Activated B cell treated with CpG ODN at 0.5 μM for 24 hours (primary cell): Measurements from ENCODE around the gene PAGE1. TPM values are rescaled to one million over a fixed set of nuclear protein-coding genes. Genes with fewer than 3 reads are reported as not detected.
"Not testable (repeated sequence)": the region's sequence is repeated elsewhere in the genome, so short reads cannot be mapped to it uniquely, and the experiment has no call there.

Experiments used
- ATAC-seq: fragments of 200-7000 bp; cut with Tn5 transposase; one replicate; pipeline ENCODE4 v1.10.0; 2021; ENCODE audit warnings: low read depth, mild to moderate bottlenecking, moderate library complexity
- CTCF ChIA-PET: fragments of 350-600 bp; sonication (Branson Sonifier 250); formaldehyde crosslinking; loops from one replicate; lab custom pipeline; 2021; ENCODE audit warnings: antibody characterized with exemption; lab: Charles Lee
- POLR2A ChIA-PET: fragments of 350-600 bp; sonication (Branson Sonifier 250); formaldehyde crosslinking; loops from one replicate; lab custom pipeline; 2021; ENCODE audit warnings: antibody characterized with exemption; lab: Charles Lee
- DNase-seq: peaks from one replicate; pipeline ENCODE4 v3.0.0; 2022
- H3K27ac Mint-ChIP-seq: one replicate; pipeline ENCODE4 v1.8.0; 2020; ENCODE audit warnings: mixed read lengths
- H3K27me3 Mint-ChIP-seq: one replicate; pipeline ENCODE4 v1.8.0; 2021; ENCODE audit warnings: mixed read lengths
- H3K36me3 Mint-ChIP-seq: one replicate; pipeline ENCODE4 v1.8.0; 2021; ENCODE audit warnings: low read depth, mixed read lengths
- H3K4me1 Mint-ChIP-seq: one replicate; pipeline ENCODE4 v1.8.0; 2021; ENCODE audit warnings: mixed read lengths
- H3K4me3 Mint-ChIP-seq: one replicate; pipeline ENCODE4 v1.8.0; 2020; ENCODE audit warnings: mild to moderate bottlenecking, mixed read lengths
- H3K9me3 Mint-ChIP-seq: one replicate; pipeline ENCODE4 v1.8.0; 2020; ENCODE audit warnings: mixed read lengths
- CTCF ChIP-seq: fragments of 200-600 bp; IDR thresholded peaks from one replicate; pipeline ENCODE4 v1.8.0; 2022; ENCODE audit warnings: antibody characterized with exemption, mild to moderate bottlenecking
- intact Hi-C: fragments of 100-400 bp; cut with micrococcal nuclease; formaldehyde crosslinking; loops from one replicate; pipeline ENCODE4 v1.15.1; 2024
- total RNA-seq: library from RNA; stranded (reverse); gene quantifications from 2 replicates; pipeline ENCODE4 v1.2.3, GENCODE V29; 2022

The PAGE1 gene
- total RNA-seq = not detected in 2 replicates

- TF ChIP-seq CTCF = no peak
- Mint-ChIP-seq H3K9me3 (no peaks in the 10 kb centered on the region), H3K27ac (no peak within 1 kb of the TSS), H3K27me3 (no peaks in the 10 kb centered on the region), H3K36me3 (no peaks in the 10 kb centered on the region), H3K4me3 (no peak within 1 kb of the TSS), H3K4me1 (no peaks in the 10 kb centered on the region)
- DNase-seq (no peak), ATAC-seq (no peak)
- CTCF ChIA-PET = no interaction called here
- POLR2A ChIA-PET = no interaction called here
- intact Hi-C loops = no loop called here
Measured at GRCh38 chrX:49695276-49696180, at the start of gene PAGE1. Gene PAGE1, minus strand, starts transcription at chrX:49695984. Its CDS starts 1,214 bp downstream, at chrX:49694770.

- CTCF ChIA-PET, H3K4me3 Mint-ChIP-seq, H3K27me3 Mint-ChIP-seq, intact Hi-C loops, H3K36me3 Mint-ChIP-seq, H3K9me3 Mint-ChIP-seq, ATAC-seq, H3K27ac Mint-ChIP-seq, H3K4me1 Mint-ChIP-seq, POLR2A ChIA-PET, DNase-seq: not testable (repeated sequence)
Measured at GRCh38 chrX:49741501-49741900, 45.7 kb upstream of the PAGE1 start.

- ATAC-seq (no peak), DNase-seq (no peak)
- intact Hi-C loops = no loop called here
- no peak overlapping the region for H3K27ac Mint-ChIP-seq
- CTCF ChIA-PET = no interaction called here
- POLR2A ChIA-PET = no interaction called here
- no peak for TF ChIP-seq CTCF
- no peak overlapping the region for H3K4me3 Mint-ChIP-seq
- H3K4me1 Mint-ChIP-seq = no peaks in the 10 kb centered on the region
- no peaks in the 10 kb centered on the region for H3K9me3 Mint-ChIP-seq
- peaks cover 1% of the 10 kb centered on the region for H3K27me3 Mint-ChIP-seq
- H3K36me3 Mint-ChIP-seq = no peaks in the 10 kb centered on the region
Measured at GRCh38 chrX:49727847-49728246, 32.1 kb upstream of the PAGE1 start.

- Mint-ChIP-seq H3K4me1 (no peaks in the 10 kb centered on the region), H3K27ac (no peak overlapping the region), H3K4me3 (no peak overlapping the region), H3K9me3 (no peaks in the 10 kb centered on the region), H3K36me3 (no peaks in the 10 kb centered on the region), H3K27me3 (peaks cover 1% of the 10 kb centered on the region)
- CTCF ChIA-PET = no interaction called here
- DNase-seq = no peak
- intact Hi-C loops = no loop called here
- TF ChIP-seq CTCF = no peak
- POLR2A ChIA-PET = no interaction called here
- no peak for ATAC-seq
Measured at GRCh38 chrX:49726966-49727365, 31.2 kb upstream of the PAGE1 start.

GRCh38 chrX:49725923-49726904, 30.4 kb upstream of the PAGE1 start:
- POLR2A ChIA-PET = no interaction called here
- Mint-ChIP-seq H3K4me1 (no peaks in the 10 kb centered on the region), H3K4me3 (no peak overlapping the region), H3K36me3 (no peaks in the 10 kb centered on the region), H3K27ac (no peak overlapping the region), H3K27me3 (peaks cover 1% of the 10 kb centered on the region), H3K9me3 (no peaks in the 10 kb centered on the region)
- CTCF ChIA-PET = no interaction called here
- intact Hi-C loops = no loop called here
- no peak for TF ChIP-seq CTCF
- no peak for ATAC-seq
- DNase-seq = no peak
